Measurements from ENCODE around the gene MAST4.
A peak's percentile ranks its signal among the peaks of the same experiment; 100 is the strongest.

Gene MAST4

DNA sequence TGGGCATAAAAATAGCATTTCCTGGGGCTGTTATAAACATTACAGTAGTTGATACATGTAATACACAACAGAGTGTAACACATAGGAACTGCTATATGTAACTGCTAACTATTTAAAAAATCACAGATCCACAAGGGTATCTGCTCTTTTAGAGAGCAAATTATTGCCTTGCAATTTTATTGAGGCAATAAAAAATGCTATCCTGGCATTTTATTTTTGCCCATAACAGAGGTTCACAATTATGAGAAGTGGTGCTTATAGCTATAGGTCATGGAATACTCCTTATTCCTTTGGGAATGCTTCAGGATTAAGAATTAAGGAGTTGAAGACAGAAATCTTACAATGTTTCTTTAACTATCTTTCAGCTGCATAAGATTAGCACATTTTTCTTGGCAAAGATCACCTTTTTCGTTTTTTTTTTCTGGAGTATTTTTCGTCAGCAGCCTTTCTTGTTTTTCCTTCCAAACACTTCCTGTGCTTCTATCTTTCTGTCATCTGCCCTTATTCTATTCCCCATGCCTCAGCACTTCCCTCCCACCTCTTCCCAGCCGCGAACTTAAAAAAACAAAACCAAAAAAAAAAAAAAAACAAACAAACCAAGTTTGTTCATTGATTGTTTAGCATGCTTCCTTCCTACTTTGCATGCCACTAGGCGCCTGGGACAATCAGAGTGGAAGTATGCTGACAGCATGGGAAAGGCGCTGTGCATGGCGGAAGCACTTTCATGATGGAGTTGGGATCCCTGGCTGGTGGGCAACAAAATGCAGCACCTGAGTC is 264.2 kb downstream of the MAST4 start:
- DNase-seq (ENCODE audit: insufficient read length), result no peak
- FAIRE-seq, result no peak
- TF ChIP-seq POLR2AphosphoS5 (IDR thresholded peaks at IDR 0.05; ENCODE audit: low read depth, low read length), result no peak

GRCh38 chr5:66861402-66861801 is 265.2 kb downstream of the MAST4 start:
- no peak for FAIRE-seq
- TF ChIP-seq POLR2AphosphoS5 (IDR thresholded peaks at IDR 0.05; ENCODE audit: low read depth, low read length) (no peak), POLR2A (IDR thresholded peaks at IDR 0.05; ENCODE audit: low read depth, low read length) (no peak), TAF1 (IDR thresholded peaks at IDR 0.05; ENCODE audit: borderline replicate concordance, low read depth, low read length) (no peak)
- DNase-seq (ENCODE audit: insufficient read length), result no peak

- TF ChIP-seq TAF1 (IDR thresholded peaks at IDR 0.05; ENCODE audit: borderline replicate concordance, low read depth, low read length) (no peak), POLR2A (IDR thresholded peaks at IDR 0.05; ENCODE audit: low read depth, low read length) (no peak), POLR2AphosphoS5 (IDR thresholded peaks at IDR 0.05; ENCODE audit: low read depth, low read length) (no peak)
- FAIRE-seq, result no peak
- DNase-seq (ENCODE audit: insufficient read length), result no peak
Measured at GRCh38 chr5:66862020-66862419, 265.8 kb downstream of the MAST4 start.

DNA sequence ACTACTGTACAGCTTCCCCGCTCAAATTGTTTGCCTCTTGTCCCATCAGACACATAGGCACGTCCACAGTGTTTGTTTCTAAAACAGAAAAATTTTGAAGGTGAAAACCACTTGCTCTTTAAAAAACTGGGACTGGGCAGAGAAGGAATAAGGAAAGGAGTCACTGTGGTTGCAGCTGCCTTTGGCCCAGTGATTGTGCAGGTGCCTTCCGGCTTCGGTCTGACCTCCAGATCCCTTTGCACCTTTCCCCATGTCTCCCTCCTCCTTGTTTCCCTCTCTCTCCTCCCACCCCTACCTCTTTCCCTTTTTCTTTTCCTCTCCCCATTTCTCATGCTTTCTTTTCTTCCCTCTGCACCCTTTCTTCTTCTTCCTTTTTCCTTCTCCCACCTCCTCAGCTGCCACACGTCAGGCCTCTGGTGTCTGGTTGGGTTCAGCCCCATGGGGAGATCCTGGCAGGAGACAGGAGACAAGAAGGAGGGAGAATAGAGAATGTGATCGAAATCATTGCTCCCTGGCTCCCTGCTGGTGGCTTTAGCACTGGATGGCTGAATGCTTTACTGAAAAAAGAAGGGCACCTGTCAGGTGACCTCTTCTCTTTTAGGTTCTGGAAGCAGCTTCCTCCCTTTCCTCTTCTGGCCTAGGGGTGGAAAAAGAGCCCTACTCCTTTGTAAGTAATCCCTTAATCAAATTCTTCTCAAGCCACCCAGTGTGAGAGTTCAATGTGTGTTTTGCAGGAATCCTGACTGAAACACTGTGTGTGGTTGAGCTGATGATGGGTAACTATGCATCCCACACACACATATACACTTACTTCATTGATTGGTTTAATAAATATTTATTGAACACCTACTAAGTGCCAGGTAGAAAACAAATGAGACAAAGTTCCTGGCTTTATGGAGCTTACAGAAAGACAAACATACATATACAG is 267.3 kb downstream of the MAST4 start:
- TF ChIP-seq TAF1 (IDR thresholded peaks at IDR 0.05; ENCODE audit: borderline replicate concordance, low read depth, low read length), result no peak
- TF ChIP-seq POLR2A (IDR thresholded peaks at IDR 0.05; ENCODE audit: low read depth, low read length), result no peak
- TF ChIP-seq POLR2AphosphoS5 (IDR thresholded peaks at IDR 0.05; ENCODE audit: low read depth, low read length), result no peak
- DNase-seq (ENCODE audit: insufficient read length), result no peak
- FAIRE-seq, result no peak

DNA sequence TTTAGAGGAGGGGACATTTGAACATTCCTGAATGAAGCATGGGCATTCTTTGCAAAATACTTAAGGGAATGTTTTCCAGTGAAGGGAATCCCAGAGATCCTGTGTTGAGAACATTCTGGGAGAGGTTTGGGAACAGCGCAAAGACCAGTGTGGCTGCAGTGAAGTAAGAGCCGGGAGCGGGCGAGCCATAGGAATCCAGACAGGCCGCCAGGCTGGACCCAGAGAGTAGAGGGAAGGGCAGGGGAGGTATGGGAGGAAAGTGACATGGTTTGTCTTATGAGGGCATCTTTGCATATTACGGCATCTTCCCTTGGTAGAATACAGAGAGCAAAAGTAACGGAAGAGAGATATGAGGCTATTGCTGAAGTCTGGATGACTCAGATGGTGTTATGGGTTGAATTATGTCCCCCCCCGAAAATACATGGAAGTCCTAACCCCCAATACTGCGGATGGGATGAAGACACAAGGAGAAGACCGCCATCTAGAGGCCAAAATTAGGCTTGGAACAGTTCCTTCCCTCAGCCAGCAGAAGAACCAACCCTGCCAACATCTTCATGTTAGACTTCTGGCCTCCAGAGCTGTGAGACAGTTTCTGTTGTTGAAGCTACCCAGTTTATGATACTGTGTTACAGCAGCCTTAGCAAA is 268.2 kb downstream of the MAST4 start:
- DNase-seq (ENCODE audit: insufficient read length) (no peak), FAIRE-seq (peak; percentile 79)
- no peak for TF ChIP-seq POLR2A (IDR thresholded peaks at IDR 0.05; ENCODE audit: low read depth, low read length)
- TF ChIP-seq POLR2AphosphoS5 (IDR thresholded peaks at IDR 0.05; ENCODE audit: low read depth, low read length), result no peak
- no peak for TF ChIP-seq TAF1 (IDR thresholded peaks at IDR 0.05; ENCODE audit: borderline replicate concordance, low read depth, low read length)

- no peak for TF ChIP-seq POLR2A (IDR thresholded peaks at IDR 0.05; ENCODE audit: low read depth, low read length)
- no peak for TF ChIP-seq POLR2AphosphoS5 (IDR thresholded peaks at IDR 0.05; ENCODE audit: low read depth, low read length)
- no peak for TF ChIP-seq TAF1 (IDR thresholded peaks at IDR 0.05; ENCODE audit: borderline replicate concordance, low read depth, low read length)
- DNase-seq (ENCODE audit: insufficient read length), result no peak
- FAIRE-seq, result no peak
Measured at GRCh38 chr5:66867618-66868322, 271.6 kb downstream of the MAST4 start.

DNA sequence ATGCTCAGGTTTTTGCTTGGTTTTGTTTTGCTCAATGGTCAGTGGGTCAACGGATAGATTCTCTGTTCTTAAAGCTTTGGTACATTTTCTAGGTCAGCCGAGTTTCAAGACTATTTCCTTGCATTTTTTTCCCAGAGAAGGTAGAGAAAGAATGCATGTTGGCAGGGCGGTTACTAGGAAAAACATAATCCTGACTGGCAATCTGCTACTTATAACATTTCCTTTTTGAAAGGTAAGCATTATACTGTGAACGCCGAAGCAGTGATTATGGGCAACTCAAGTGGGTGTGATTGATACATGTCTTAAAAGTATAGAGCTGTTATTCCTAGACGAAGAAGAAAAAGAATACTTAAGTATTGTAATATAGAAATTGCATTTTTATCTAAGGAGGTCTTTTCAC is 273.2 kb downstream of the MAST4 start:
- FAIRE-seq (no peak), DNase-seq (ENCODE audit: insufficient read length) (no peak)
- TF ChIP-seq POLR2AphosphoS5 (IDR thresholded peaks at IDR 0.05; ENCODE audit: low read depth, low read length), result no peak
- no peak for TF ChIP-seq POLR2A (IDR thresholded peaks at IDR 0.05; ENCODE audit: low read depth, low read length)
- no peak for TF ChIP-seq TAF1 (IDR thresholded peaks at IDR 0.05; ENCODE audit: borderline replicate concordance, low read depth, low read length)

GRCh38 chr5:66870708-66871107 is 274.5 kb downstream of the MAST4 start:
- FAIRE-seq (no peak), DNase-seq (ENCODE audit: insufficient read length) (no peak)
- TF ChIP-seq POLR2A (IDR thresholded peaks at IDR 0.05; ENCODE audit: low read depth, low read length) (no peak), TAF1 (IDR thresholded peaks at IDR 0.05; ENCODE audit: borderline replicate concordance, low read depth, low read length) (no peak), POLR2AphosphoS5 (IDR thresholded peaks at IDR 0.05; ENCODE audit: low read depth, low read length) (no peak)

GRCh38 chr5:66871651-66872050 is 275.5 kb downstream of the MAST4 start:
- TF ChIP-seq POLR2AphosphoS5 (IDR thresholded peaks at IDR 0.05; ENCODE audit: low read depth, low read length) (no peak), POLR2A (IDR thresholded peaks at IDR 0.05; ENCODE audit: low read depth, low read length) (no peak), TAF1 (IDR thresholded peaks at IDR 0.05; ENCODE audit: borderline replicate concordance, low read depth, low read length) (no peak)
- FAIRE-seq (no peak), DNase-seq (ENCODE audit: insufficient read length) (no peak)

- no peak for FAIRE-seq
- no peak for TF ChIP-seq POLR2A (IDR thresholded peaks at IDR 0.05; ENCODE audit: low read depth, low read length)
- no peak for TF ChIP-seq POLR2AphosphoS5 (IDR thresholded peaks at IDR 0.05; ENCODE audit: low read depth, low read length)
- no peak for TF ChIP-seq TAF1 (IDR thresholded peaks at IDR 0.05; ENCODE audit: borderline replicate concordance, low read depth, low read length)
- DNase-seq (ENCODE audit: insufficient read length), result no peak
Measured at GRCh38 chr5:66872736-66873331, 276.6 kb downstream of the MAST4 start.

Data from GM12892 (cell line).